A375 (cell line): ENCODE measurements around the gene GHRHR. TPM values are rescaled to one million over a fixed set of nuclear protein-coding genes. Genes with fewer than 3 reads are reported as not detected.

ENCODE experiments used
- total RNA-seq: library from RNA; depleted of rRNA; stranded (reverse); fragments of >200 nt; shearing (Covaris generic); gene quantifications from 2 replicates; pipeline ENCODE4 v1.2.3, GENCODE V29; 2014; rRNA removed

GHRHR gene
- total RNA-seq = not detected in 2 replicates

GRCh38 chr7:30963842-30964241, at the start of gene GHRHR:
TSS of gene GHRHR (plus strand) at chr7:30963953. CDS start at chr7:30964069, 116 bp downstream.

Other genes with a start within 250 kb of the GHRHR start
- gene INMT, start 211.8 kb upstream of the GHRHR start, total RNA-seq = 0.11 and 0.42 TPM in 2 replicates
- gene MINDY4, start 192.5 kb upstream of the GHRHR start, total RNA-seq = 12.3 and 14.1 TPM in 2 replicates
- gene AQP1, start 52.1 kb upstream of the GHRHR start, total RNA-seq = 1.2 TPM in 2 replicates
- not detected in 2 replicates for gene ADCYAP1R1, start 88.4 kb downstream of the GHRHR start, total RNA-seq